ENCODE data around the gene NIT2.

The NIT2 gene

GRCh38 chr3:100402256-100402655, 67.7 kb downstream of the NIT2 start:
- peak; percentile 51 for DNase-seq (ENCODE audit: low read depth)
- H3K4me3 ChIP-seq (ENCODE audit: low read depth, low read length) = peak overlapping the region; percentile 96
- TF ChIP-seq, protein P1, sequence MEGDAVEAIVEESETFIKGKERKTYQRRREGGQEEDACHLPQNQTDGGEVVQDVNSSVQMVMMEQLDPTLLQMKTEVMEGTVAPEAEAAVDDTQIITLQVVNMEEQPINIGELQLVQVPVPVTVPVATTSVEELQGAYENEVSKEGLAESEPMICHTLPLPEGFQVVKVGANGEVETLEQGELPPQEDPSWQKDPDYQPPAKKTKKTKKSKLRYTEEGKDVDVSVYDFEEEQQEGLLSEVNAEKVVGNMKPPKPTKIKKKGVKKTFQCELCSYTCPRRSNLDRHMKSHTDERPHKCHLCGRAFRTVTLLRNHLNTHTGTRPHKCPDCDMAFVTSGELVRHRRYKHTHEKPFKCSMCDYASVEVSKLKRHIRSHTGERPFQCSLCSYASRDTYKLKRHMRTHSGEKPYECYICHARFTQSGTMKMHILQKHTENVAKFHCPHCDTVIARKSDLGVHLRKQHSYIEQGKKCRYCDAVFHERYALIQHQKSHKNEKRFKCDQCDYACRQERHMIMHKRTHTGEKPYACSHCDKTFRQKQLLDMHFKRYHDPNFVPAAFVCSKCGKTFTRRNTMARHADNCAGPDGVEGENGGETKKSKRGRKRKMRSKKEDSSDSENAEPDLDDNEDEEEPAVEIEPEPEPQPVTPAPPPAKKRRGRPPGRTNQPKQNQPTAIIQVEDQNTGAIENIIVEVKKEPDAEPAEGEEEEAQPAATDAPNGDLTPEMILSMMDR (conservative IDR thresholded peaks at IDR 0.05; ENCODE audit: low read depth, low read length) = no peak

GRCh38 chr3:100402891-100403290, 68.3 kb downstream of the NIT2 start:
- no peak for DNase-seq (ENCODE audit: low read depth)
- peak overlapping the region; percentile 96 for H3K4me3 ChIP-seq (ENCODE audit: low read depth, low read length)
- TF ChIP-seq, protein P1 (conservative IDR thresholded peaks at IDR 0.05; ENCODE audit: low read depth, low read length) = no peak

DNA sequence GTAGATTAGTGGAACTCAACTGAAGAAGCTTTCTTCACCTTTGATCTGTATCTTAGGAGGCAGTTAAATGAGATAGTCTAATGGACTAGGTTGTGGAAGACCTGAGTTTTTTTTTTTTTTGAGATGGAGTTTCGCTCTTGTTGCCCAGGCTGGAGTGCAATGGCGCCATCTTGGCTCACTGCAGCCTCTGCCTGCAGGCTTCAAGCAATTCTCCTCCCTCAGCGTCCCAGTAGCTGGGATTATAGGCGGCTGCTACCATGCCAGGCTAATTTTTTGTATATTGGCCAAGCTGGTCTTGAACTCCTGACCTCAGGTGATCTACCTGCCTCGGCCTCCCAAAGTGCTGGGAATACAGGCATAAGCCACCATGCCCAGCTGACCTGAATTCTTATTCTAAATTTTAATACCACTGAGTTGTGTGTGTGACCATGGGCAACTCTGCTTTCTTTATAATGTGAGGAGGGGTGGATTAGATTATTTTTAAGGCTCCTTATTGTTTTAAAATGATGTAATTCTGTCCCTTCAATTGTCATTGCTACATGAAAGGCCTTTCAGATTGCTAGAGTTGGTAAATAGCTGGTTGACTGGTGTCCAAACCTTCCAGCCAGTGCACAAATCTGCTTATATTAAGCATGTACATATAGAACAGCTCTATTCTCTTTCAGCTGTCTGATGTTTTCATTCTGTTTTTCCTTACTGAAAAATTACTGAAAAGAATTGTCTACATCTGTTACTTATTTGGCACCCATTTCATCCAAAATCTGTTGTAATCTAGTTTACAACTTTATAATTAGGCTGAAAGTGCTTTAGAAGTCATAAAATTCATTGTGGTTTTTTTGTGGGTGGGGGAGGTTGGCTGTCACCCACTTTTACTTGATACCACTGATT, 69.0 kb downstream of the NIT2 start:
- TF ChIP-seq, protein P1 (conservative IDR thresholded peaks at IDR 0.05; ENCODE audit: low read depth, low read length) = peak; percentile 21
- no peak for DNase-seq (ENCODE audit: low read depth)
- peak overlapping the region; percentile 96 for H3K4me3 ChIP-seq (ENCODE audit: low read depth, low read length)

DNA sequence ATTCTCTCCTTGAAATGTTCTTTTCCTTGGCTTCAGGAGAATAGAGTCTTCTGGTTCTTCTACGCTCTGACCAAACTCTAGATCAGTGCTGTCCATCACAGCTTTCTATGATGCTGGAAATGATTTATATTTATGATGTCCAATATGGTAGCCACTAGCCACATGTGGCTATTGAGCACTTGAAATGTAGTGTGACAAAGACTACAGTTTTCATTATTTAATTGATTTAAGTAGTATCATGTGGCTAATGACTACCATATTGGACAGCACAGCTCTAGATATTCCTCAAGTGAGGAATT, 69.6 kb downstream of the NIT2 start:
- TF ChIP-seq, protein P1 (conservative IDR thresholded peaks at IDR 0.05; ENCODE audit: low read depth, low read length) = no peak
- DNase-seq (ENCODE audit: low read depth) = no peak
- H3K4me3 ChIP-seq (ENCODE audit: low read depth, low read length) = no peak overlapping the region

GRCh38 chr3:100407164-100407563, 72.6 kb downstream of the NIT2 start:
- TF ChIP-seq, protein P1 (conservative IDR thresholded peaks at IDR 0.05; ENCODE audit: low read depth, low read length) = no peak
- no peak overlapping the region for H3K4me3 ChIP-seq (ENCODE audit: low read depth, low read length)

DNA sequence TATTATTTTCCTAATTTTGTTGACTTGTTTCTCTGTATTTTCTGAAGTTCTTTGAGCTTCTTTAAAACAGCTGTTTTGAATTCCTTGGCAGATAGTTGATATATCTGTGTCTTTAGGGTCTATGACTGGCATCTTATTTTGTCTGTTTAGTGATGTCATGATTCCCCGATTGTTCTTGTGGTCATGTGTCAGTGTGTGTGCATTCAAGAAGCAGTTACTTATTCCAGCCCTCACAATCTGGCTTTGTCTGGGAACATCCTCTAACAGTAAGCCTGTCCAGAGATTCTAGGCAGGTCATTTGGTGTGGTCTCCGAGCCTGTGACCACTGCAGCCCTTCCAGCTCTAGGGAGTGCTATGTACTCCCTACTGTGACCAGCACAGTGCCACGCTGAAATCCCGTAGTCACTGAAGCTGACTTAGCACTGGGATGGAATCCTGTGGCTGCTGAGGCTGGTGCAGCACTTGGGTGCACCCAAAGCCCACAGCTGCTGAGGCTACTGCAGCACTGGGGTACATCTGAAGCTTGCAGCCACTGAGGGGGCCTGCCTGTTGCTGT, 73.5 kb downstream of the NIT2 start:
- DNase-seq (ENCODE audit: low read depth) = no peak

More at GRCh38 chr3:100407164-100407563, 72.6 kb downstream of the NIT2 start:
- DNase-seq (ENCODE audit: low read depth) = no peak

More for the DNA sequence above, 73.5 kb downstream of the NIT2 start:
- TF ChIP-seq, protein P1 (conservative IDR thresholded peaks at IDR 0.05; ENCODE audit: low read depth, low read length) = no peak
- H3K4me3 ChIP-seq (ENCODE audit: low read depth, low read length) = no peak overlapping the region
